ENCODE measurements around the gene SMIM13. TPM values are rescaled to one million over a fixed set of nuclear protein-coding genes. Genes with fewer than 3 reads are reported as not detected.

SMIM13 gene
- total RNA-seq, 4 donors from 2014 or later: 4.1 to 6.3 (median 4.7) TPM

GRCh38 chr6:11072101-11072500, 21.5 kb upstream of the SMIM13 start:
- H3K27ac ChIP-seq: no peak overlapping the region
- H3K4me3 ChIP-seq: no peak overlapping the region
- TF ChIP-seq CTCF (IDR thresholded peaks at IDR 0.05): no peak
- no peak for TF ChIP-seq POLR2A (IDR thresholded peaks at IDR 0.05)
- no peak for DNase-seq
- no peaks in the 10 kb centered on the region for H3K4me1 ChIP-seq
- no peaks in the 10 kb centered on the region for H3K27me3 ChIP-seq
- no peaks in the 10 kb centered on the region for H3K9me3 ChIP-seq
- no peaks in the 10 kb centered on the region for H3K36me3 ChIP-seq

- H3K9me3 ChIP-seq: no peaks in the 10 kb centered on the region
- H3K36me3 ChIP-seq: no peaks in the 10 kb centered on the region
- no peaks in the 10 kb centered on the region for H3K27me3 ChIP-seq
- no peak overlapping the region for H3K27ac ChIP-seq
- H3K4me1 ChIP-seq: no peaks in the 10 kb centered on the region
- no peak for TF ChIP-seq CTCF (IDR thresholded peaks at IDR 0.05)
- no peak for TF ChIP-seq POLR2A (IDR thresholded peaks at IDR 0.05)
- DNase-seq: no peak
- H3K4me3 ChIP-seq: no peak overlapping the region
These were observed 17.1 kb upstream of the SMIM13 start for GRCh38 chr6:11076540-11076939.

- Histone ChIP-seq H3K4me3 (no peak overlapping the region), H3K36me3 (no peaks in the 10 kb centered on the region), H3K27me3 (no peaks in the 10 kb centered on the region), H3K27ac (no peak overlapping the region), H3K9me3 (no peaks in the 10 kb centered on the region), H3K4me1 (no peaks in the 10 kb centered on the region)
- no peak for TF ChIP-seq CTCF (IDR thresholded peaks at IDR 0.05)
- no peak for TF ChIP-seq POLR2A (IDR thresholded peaks at IDR 0.05)
- no peak for DNase-seq
These were observed 15.4 kb upstream of the SMIM13 start for GRCh38 chr6:11078266-11078665.

- no peak for DNase-seq
- Histone ChIP-seq H3K36me3 (no peaks in the 10 kb centered on the region), H3K27me3 (no peaks in the 10 kb centered on the region), H3K27ac (no peak overlapping the region), H3K4me3 (no peak overlapping the region), H3K4me1 (no peaks in the 10 kb centered on the region), H3K9me3 (no peaks in the 10 kb centered on the region)
- TF ChIP-seq POLR2A (IDR thresholded peaks at IDR 0.05): no peak
- no peak for TF ChIP-seq CTCF (IDR thresholded peaks at IDR 0.05)
These were observed 13.3 kb upstream of the SMIM13 start for GRCh38 chr6:11080296-11080695.

- H3K4me3 ChIP-seq: no peak overlapping the region
These were observed 10.1 kb upstream of the SMIM13 start for GRCh38 chr6:11083491-11083890.

More at GRCh38 chr6:11083491-11083890, 10.1 kb upstream of the SMIM13 start:
- no peaks in the 10 kb centered on the region for H3K27me3 ChIP-seq
- no peak for DNase-seq
- H3K4me1 ChIP-seq: no peaks in the 10 kb centered on the region
- H3K36me3 ChIP-seq: no peaks in the 10 kb centered on the region
- H3K9me3 ChIP-seq: no peaks in the 10 kb centered on the region
- H3K27ac ChIP-seq: no peak overlapping the region
- TF ChIP-seq POLR2A (IDR thresholded peaks at IDR 0.05): no peak
- no peak for TF ChIP-seq CTCF (IDR thresholded peaks at IDR 0.05)

All from Peyer's patch (tissue), 4 donors.